ENCODE measurements around the gene SELENOF.
A peak's percentile ranks its signal among the peaks of the same experiment; 100 is the strongest.

Gene SELENOF

GRCh38 chr1:86922445-86922844 lies 8.5 kb upstream of the SELENOF start:
- no peak for DNase-seq (ENCODE audit: low read depth)
- TF ChIP-seq MYC (IDR thresholded peaks at IDR 0.05; ENCODE audit: low read depth, low read length) = no peak
- no peak for TF ChIP-seq CTCF (IDR thresholded peaks at IDR 0.05; ENCODE audit: low read depth, low read length)
- no peak for TF ChIP-seq POLR2A (IDR thresholded peaks at IDR 0.05; ENCODE audit: extremely low read depth, insufficient read length)
- H3K4me3 ChIP-seq (ENCODE audit: low read depth, low read length) = no peak overlapping the region

DNA sequence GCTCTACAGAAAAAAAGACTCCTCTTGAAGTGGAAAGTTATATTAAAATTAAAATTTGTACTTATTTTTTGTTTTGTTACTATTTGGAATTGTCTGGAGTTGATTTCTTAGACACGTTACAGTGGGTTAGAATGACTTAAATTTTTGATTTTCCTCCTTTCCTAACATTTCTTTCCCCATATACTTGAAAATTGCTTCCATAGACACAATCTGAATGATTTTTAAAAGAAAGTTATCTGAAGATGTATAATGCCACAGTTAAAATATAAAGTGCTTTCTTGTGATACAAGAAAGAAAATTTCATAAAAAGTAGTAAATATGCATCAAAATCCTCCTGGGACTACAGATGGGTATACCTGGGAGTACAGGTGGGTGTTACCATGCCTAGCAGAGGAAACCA lies 2.8 kb upstream of the SELENOF start:
- H3K4me3 ChIP-seq (ENCODE audit: low read depth, low read length) = peak overlapping the region; percentile 79
- DNase-seq (ENCODE audit: low read depth) = no peak
- TF ChIP-seq CTCF (IDR thresholded peaks at IDR 0.05; ENCODE audit: low read depth, low read length) = no peak
- no peak for TF ChIP-seq POLR2A (IDR thresholded peaks at IDR 0.05; ENCODE audit: extremely low read depth, insufficient read length)
- TF ChIP-seq MYC (IDR thresholded peaks at IDR 0.05; ENCODE audit: low read depth, low read length) = no peak
- no peak for TF ChIP-seq MAX (IDR thresholded peaks at IDR 0.05; ENCODE audit: low read depth, low read length)

DNA sequence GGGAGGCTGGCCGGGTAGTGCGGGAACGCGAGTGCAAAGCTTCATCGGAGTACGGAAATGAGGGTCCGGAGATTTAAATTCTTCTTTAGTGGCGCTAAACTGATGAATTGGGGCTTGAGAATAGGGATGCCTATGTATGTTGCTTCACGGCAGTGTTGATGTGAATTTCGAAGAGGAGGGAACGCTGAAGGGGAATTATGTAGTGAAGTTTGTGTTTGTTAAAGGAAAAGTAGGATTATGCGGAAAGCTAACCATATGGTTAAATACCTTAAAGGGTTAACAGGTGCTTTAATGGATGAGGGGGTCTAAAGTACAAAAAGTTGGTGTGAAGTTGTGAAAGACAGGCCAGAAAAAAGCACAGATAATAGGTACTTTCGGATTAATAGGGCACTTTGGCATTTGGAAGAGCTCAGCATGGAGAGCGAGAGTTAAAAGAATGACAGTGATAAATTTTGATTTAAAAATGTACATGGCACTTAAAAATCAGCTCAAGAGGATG lies 1.9 kb upstream of the SELENOF start:
- no peak for DNase-seq (ENCODE audit: low read depth)
- TF ChIP-seq MYC (IDR thresholded peaks at IDR 0.05; ENCODE audit: low read depth, low read length) (no peak), POLR2A (IDR thresholded peaks at IDR 0.05; ENCODE audit: extremely low read depth, insufficient read length) (no peak), CTCF (IDR thresholded peaks at IDR 0.05; ENCODE audit: low read depth, low read length) (no peak)
- peak overlapping the region; percentile 79 for H3K4me3 ChIP-seq (ENCODE audit: low read depth, low read length)

DNA sequence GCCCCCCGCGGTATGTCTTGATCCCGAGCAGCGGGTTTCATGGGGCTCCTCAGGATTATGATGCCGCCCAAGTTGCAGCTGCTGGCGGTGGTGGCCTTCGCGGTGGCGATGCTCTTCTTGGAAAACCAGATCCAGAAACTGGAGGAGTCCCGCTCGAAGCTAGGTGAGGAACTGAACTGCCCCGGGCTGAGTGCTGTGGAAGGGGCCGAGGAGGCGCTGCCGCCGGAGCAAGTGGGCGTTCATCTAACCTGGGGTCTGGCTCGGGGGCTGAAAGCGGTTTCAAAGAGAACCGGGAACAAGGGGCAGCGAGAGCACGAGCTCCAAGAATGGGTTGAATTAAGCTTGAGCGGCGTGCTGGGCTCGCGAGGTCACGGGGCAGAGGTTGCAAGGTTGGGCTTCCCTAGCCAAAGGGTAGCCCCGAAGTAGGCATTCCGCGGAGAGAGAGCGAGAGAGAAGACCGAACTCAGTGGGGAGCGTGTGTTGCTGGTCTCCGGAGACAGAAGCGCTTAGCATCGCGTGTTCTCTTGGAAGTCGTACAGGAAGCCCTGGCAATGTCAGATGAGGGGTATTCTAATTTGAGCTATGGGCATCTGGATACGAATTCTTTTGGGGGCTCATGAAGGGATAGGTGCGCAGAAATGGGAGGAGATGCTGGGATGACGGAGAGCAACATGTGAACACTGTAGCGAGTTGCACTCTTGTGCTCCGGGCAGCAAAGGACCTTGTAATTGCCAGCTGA lies 1.2 kb upstream of the SELENOF start:
- peak overlapping the region; percentile 79 for H3K4me3 ChIP-seq (ENCODE audit: low read depth, low read length)
- peak; percentile 58; the same call in 1 of the 2 replicates for TF ChIP-seq MAX (IDR thresholded peaks at IDR 0.05; ENCODE audit: low read depth, low read length)
- TF ChIP-seq MYC (IDR thresholded peaks at IDR 0.05; ENCODE audit: low read depth, low read length) = no peak
- peak; percentile 73 for DNase-seq (ENCODE audit: low read depth)

GRCh38 chr1:86914601-86914997 lies 673 bp upstream of the SELENOF start, which contains the start of gene HS2ST1:
Gene HS2ST1 (plus strand): TSS chr1:86914635.
- H3K4me3 ChIP-seq (ENCODE audit: low read depth, low read length) = peak within 1 kb of the TSS; percentile 90
- DNase-seq (ENCODE audit: low read depth) = no peak
- TF ChIP-seq MAX (IDR thresholded peaks at IDR 0.05; ENCODE audit: low read depth, low read length) (no peak), CTCF (IDR thresholded peaks at IDR 0.05; ENCODE audit: low read depth, low read length) (no peak), POLR2A (IDR thresholded peaks at IDR 0.05; ENCODE audit: extremely low read depth, insufficient read length) (peak; percentile 62), MYC (IDR thresholded peaks at IDR 0.05; ENCODE audit: low read depth, low read length) (no peak)

DNA sequence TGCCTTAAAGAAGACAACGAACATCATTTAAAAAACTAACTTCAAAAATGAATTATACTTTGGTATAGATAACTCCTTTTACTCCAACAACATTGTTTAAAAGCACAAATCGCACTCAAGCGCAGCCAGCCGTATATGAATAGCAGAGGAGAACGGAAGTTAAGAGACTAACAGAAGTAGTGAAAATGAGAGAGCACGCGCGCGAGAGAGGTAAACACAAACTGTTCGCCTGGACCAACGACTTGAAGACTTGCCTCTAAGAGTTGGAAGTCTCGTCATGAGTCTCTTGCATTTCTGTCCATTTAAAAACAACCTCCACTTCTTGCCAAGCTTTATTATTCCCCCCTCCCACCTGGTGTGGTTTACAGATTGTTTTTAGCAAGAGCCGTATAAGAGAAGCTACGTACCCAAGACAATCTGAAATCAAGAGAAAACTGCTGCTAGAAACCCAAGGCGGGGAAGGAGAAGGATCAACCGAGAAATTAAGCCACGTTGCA lies 479 bp downstream of the SELENOF start:
- peak overlapping the region; percentile 90 for H3K4me3 ChIP-seq (ENCODE audit: low read depth, low read length)
- peak; percentile 64 for DNase-seq (ENCODE audit: low read depth)
- TF ChIP-seq POLR2A (IDR thresholded peaks at IDR 0.05; ENCODE audit: extremely low read depth, insufficient read length) (no peak), MAX (IDR thresholded peaks at IDR 0.05; ENCODE audit: low read depth, low read length) (peak; percentile 52; the same call in 1 of the 2 replicates)
